ENCODE results near the gene TOMM20. TPM values are rescaled to one million over a fixed set of nuclear protein-coding genes. Genes with fewer than 3 reads are reported as not detected.

TOMM20 gene
- total and polyA plus RNA-seq, 9 of the 15 experiments (the other 6 are each of a cell fraction or from before 2014, with no cell fraction given), result 70.6 to 334 (median 159) TPM

GRCh38 chr1:235068158-235069121 is 60.2 kb downstream of the TOMM20 start (continued):
- 0 out of 4 replicates have a peak, but pooled peaks of 1 of the 2 experiments have one; percentile 21 for TF ChIP-seq ZNF639 (CRISPR knock-in tag; conservative IDR thresholded peaks at IDR 0.05 in 1 of 2, IDR thresholded peaks at IDR 0.05 in 1 of 2)
- no peak for TF ChIP-seq SMC3 (conservative IDR thresholded peaks at IDR 0.05; ENCODE audit: insufficient read depth, low read depth, low read length)
- no peak for TF ChIP-seq ZNF212 (CRISPR knock-in tag; IDR thresholded peaks at IDR 0.05)
- no peak for TF ChIP-seq ZNF431 (CRISPR knock-in tag; IDR thresholded peaks at IDR 0.05)
- no peak for TF ChIP-seq ZNF551 (CRISPR knock-in tag; IDR thresholded peaks at IDR 0.05)
- TF ChIP-seq CREM (IDR thresholded peaks at IDR 0.05; ENCODE audit: low read depth), result peak; percentile 58
- TF ChIP-seq ID3 (CRISPR knock-in tag; IDR thresholded peaks at IDR 0.05), result no peak
- no peak for TF ChIP-seq ID3 (tag; IDR thresholded peaks at IDR 0.05)
- no peak for TF ChIP-seq HDAC6 (IDR thresholded peaks at IDR 0.05; ENCODE audit: low read depth, low read length)
- no peak for TF ChIP-seq CEBPG (CRISPR knock-in tag; IDR thresholded peaks at IDR 0.05)
- no peak; a peak in 1 of 4 replicates for TF ChIP-seq CEBPG (tag; conservative IDR thresholded peaks at IDR 0.05 in 1 of 2, IDR thresholded peaks at IDR 0.05 in 1 of 2)
- no peak for TF ChIP-seq ZNF398 (CRISPR knock-in tag; IDR thresholded peaks at IDR 0.05)
- no peak for TF ChIP-seq ZNF583 (CRISPR knock-in tag; IDR thresholded peaks at IDR 0.05)
- no peak for TF ChIP-seq TSHZ1 (CRISPR knock-in tag; IDR thresholded peaks at IDR 0.05)
- TF ChIP-seq RAD51 (IDR thresholded peaks at IDR 0.05; ENCODE audit: borderline replicate concordance, low read depth), result no peak
- no peak for TF ChIP-seq LCOR (CRISPR knock-in tag; IDR thresholded peaks at IDR 0.05)
- TF ChIP-seq ZNF217 (CRISPR knock-in tag; IDR thresholded peaks at IDR 0.05), result no peak
- no peak for TF ChIP-seq ZNF57 (CRISPR knock-in tag; IDR thresholded peaks at IDR 0.05)
- TF ChIP-seq POLR2G (IDR thresholded peaks at IDR 0.05; ENCODE audit: low read depth, low read length), result no peak
- TF ChIP-seq DPF2 (IDR thresholded peaks at IDR 0.05), result peak; percentile 65; the same call in 1 of the 2 replicates
- no peak for TF ChIP-seq ZC3H8 (IDR thresholded peaks at IDR 0.05)
